B cell (primary cell): ENCODE data around the gene LRRC26. TPM values are rescaled to one million over a fixed set of nuclear protein-coding genes. Genes with fewer than 3 reads are reported as not detected.
A peak's percentile ranks its signal among the peaks of the same experiment; 100 is the strongest.

Experiments used
- ATAC-seq: fragments of 200-7000 bp; cut with Tn5 transposase; one replicate; pipeline ENCODE4 v1.10.0; 2021; ENCODE audit warnings: low read depth, mild to moderate bottlenecking, moderate number of reproducible peaks, moderate library complexity
- CTCF ChIA-PET: fragments of 350-600 bp; sonication (Branson Sonifier 250); formaldehyde crosslinking; loops from one replicate; lab custom pipeline; 2021; ENCODE audit warnings: antibody characterized with exemption, inconsistent platforms; lab: Charles Lee
- POLR2A ChIA-PET: fragments of 350-600 bp; sonication (Branson Sonifier 250); formaldehyde crosslinking; loops from one replicate; lab custom pipeline; 2021; ENCODE audit warnings: antibody characterized with exemption; lab: Charles Lee
- DNase-seq: peaks from one replicate; pipeline ENCODE4 v3.0.0; 2013
- H2AFZ ChIP-seq: 2 replicates; pipeline ENCODE4 v1.6.1; 2012; ENCODE audit warnings: mild to moderate bottlenecking, low read depth, low read length; ENCODE audit not compliant: insufficient read depth, poor library complexity, severe bottlenecking
- H3K27ac ChIP-seq, 2 donors: 1 replicate in 1 of 2; 2 replicates in 1 of 2; pipeline ENCODE4 v1.5.1; 2012 to 2013; ENCODE audit warnings: low read length in 2 of 2, mild to moderate bottlenecking in 2 of 2, moderate library complexity in 1 of 2
- H3K27me3 ChIP-seq, 4 experiments: fragments of 200-600 bp in 1 of 4; sonication (generic) in 1 of 4; replicated peaks in 1 of 4; 1 replicate in 2 of 4; 2 replicates in 2 of 4; pipeline versions ENCODE4 v1.6.1 to v1.7.0; 2013 to 2016; ENCODE audit warnings: low read length in 3 of 4, mild to moderate bottlenecking in 2 of 4, mixed read lengths in 1 of 4, moderate library complexity in 1 of 4; ENCODE audit not compliant: insufficient read depth in 4 of 4, control insufficient read depth in 3 of 4; ENCODE audit errors: control extremely low read depth in 1 of 4
- H3K36me3 ChIP-seq, 2 experiments: replicated peaks in 1 of 2; 1 replicate in 1 of 2; 2 replicates in 1 of 2; pipeline versions ENCODE4 v1.6.1 to v1.7.1; 2013; ENCODE audit warnings: low read length in 1 of 2; ENCODE audit not compliant: insufficient read depth in 2 of 2, control insufficient read depth in 1 of 2; ENCODE audit errors: control extremely low read depth in 1 of 2, extremely low read depth in 1 of 2
- H3K4me1 ChIP-seq, 2 donors: fragments of 200-600 bp in 1 of 2; sonication (generic) in 1 of 2; 1 replicate in 1 of 2; 2 replicates in 1 of 2; pipeline versions ENCODE4 v1.5.1 to v1.6.1; 2013 to 2017; ENCODE audit warnings: low read length in 2 of 2; ENCODE audit not compliant: control insufficient read depth in 2 of 2, insufficient read depth in 2 of 2
- H3K4me2 ChIP-seq: replicated peaks from 2 replicates; pipeline ENCODE3; 2012; ENCODE audit warnings: mild to moderate bottlenecking, low read depth, low read length; ENCODE audit not compliant: poor library complexity, severe bottlenecking
- H3K4me3 ChIP-seq, 5 experiments: fragments of 200-600 bp in 1 of 5; sonication (generic) in 1 of 5; 1 replicate in 3 of 5; 2 replicates in 2 of 5; pipeline versions ENCODE4 v1.5.1 to v1.7.0; 2011 to 2016; ENCODE audit warnings: low read length in 4 of 5, mild to moderate bottlenecking in 4 of 5, low read depth in 2 of 5, control low read depth in 1 of 5, moderate library complexity in 1 of 5; ENCODE audit not compliant: insufficient read depth in 1 of 5; ENCODE audit errors: control extremely low read depth in 1 of 5, extremely low read depth in 1 of 5
- H3K79me2 ChIP-seq: fragments of 200-600 bp; sonication (generic); one replicate; pipeline ENCODE4 v1.6.0; 2016; ENCODE audit warnings: low read length; ENCODE audit not compliant: control insufficient read depth, insufficient read depth
- H3K9ac ChIP-seq: fragments of 200-600 bp; sonication (generic); 2 replicates; pipeline ENCODE4 v1.6.1; 2017; ENCODE audit warnings: mild to moderate bottlenecking, low read length, moderate library complexity
- H3K9me3 ChIP-seq, 3 donors: one replicate each; pipeline versions ENCODE4 v1.6.1 to v1.7.1; 2013; ENCODE audit warnings: low read length in 2 of 3; ENCODE audit not compliant: control insufficient read depth in 2 of 3, insufficient read depth in 1 of 3; ENCODE audit errors: control extremely low read depth in 1 of 3
- H4K20me1 ChIP-seq: 2 replicates; pipeline ENCODE4 v1.6.0; 2012; ENCODE audit warnings: mild to moderate bottlenecking, low read length; ENCODE audit not compliant: insufficient read depth, control insufficient read depth, poor library complexity, severe bottlenecking
- H3K27ac Mint-ChIP-seq: one replicate; pipeline ENCODE4 v1.8.0; 2021; ENCODE audit warnings: mixed read lengths
- H3K27me3 Mint-ChIP-seq: one replicate; pipeline ENCODE4 v1.8.0; 2021; ENCODE audit warnings: mixed read lengths
- H3K4me1 Mint-ChIP-seq: one replicate; pipeline ENCODE4 v1.8.0; 2021; ENCODE audit warnings: mixed read lengths
- H3K4me3 Mint-ChIP-seq: one replicate; pipeline ENCODE4 v1.8.0; 2021; ENCODE audit warnings: mixed read lengths
- H3K9me3 Mint-ChIP-seq: one replicate; pipeline ENCODE4 v1.8.0; 2022; ENCODE audit warnings: mixed read lengths; ENCODE audit not compliant: insufficient read depth
- CTCF ChIP-seq: fragments of 200-600 bp; IDR thresholded peaks from one replicate; pipeline ENCODE4 v1.8.0; 2022; ENCODE audit warnings: antibody characterized with exemption, mild to moderate bottlenecking
- EZH2 ChIP-seq: IDR thresholded peaks from 2 replicates; pipeline ENCODE4 v1.6.1; 2012; ENCODE audit warnings: borderline replicate concordance, low read depth, mild to moderate bottlenecking, moderate library complexity, low read length; ENCODE audit not compliant: insufficient read depth, poor library complexity, severe bottlenecking
- WGBS: methylation state at CpG from one replicate; pipeline ENCODE4 v1.1.5; 2013; ENCODE audit warnings: missing lambda C conversion rate; ENCODE audit not compliant: insufficient coverage; 5-methylcytosine and 5-hydroxymethylcytosine counted together
- intact Hi-C: fragments of 100-400 bp; cut with micrococcal nuclease; formaldehyde crosslinking; loops from one replicate; pipeline ENCODE4 v1.10.0; 2022
- polyA plus RNA-seq: library from polyadenylated mRNA; depleted of rRNA; stranded (reverse); fragments of >200 nt; gene quantifications from 2 replicates; pipeline ENCODE4 v1.2.3, GENCODE V29; 2012
- total RNA-seq, 2 donors: library from RNA; stranded (reverse); fragments of 120-200 nt in 1 of 2; gene quantifications; 1 replicate in 1 of 2; 2 replicates in 1 of 2; pipeline versions ENCODE4 v1.2.3 to v1.2.4, GENCODE V29; 2013 to 2022

The LRRC26 gene
- total and polyA plus RNA-seq, 2 donors (not counting 1 experiment from before 2014, with no cell fraction given), result not detected

GRCh38 chr9:137175345-137175961, 5.6 kb upstream of the LRRC26 start:
- H3K9ac ChIP-seq, result no peak overlapping the region
- H3K79me2 ChIP-seq, result no peaks in the 10 kb centered on the region
- no peak overlapping the region for H3K27ac ChIP-seq
- H3K27me3 Mint-ChIP-seq, result no peaks in the 10 kb centered on the region
- peaks cover 7 to 9% of the 10 kb centered on the region in 2 donors for H3K4me1 ChIP-seq
- no peak overlapping the region for H3K27ac Mint-ChIP-seq
- 66% methylated on average over 28 of the region's 33 CpGs for WGBS
- ATAC-seq, result no peak
- peaks cover 0 to 23% of the 10 kb centered on the region in 2 experiments for H3K36me3 ChIP-seq
- H3K4me2 ChIP-seq, result peak overlapping the region; percentile 32
- H3K4me3 ChIP-seq, result no peak overlapping the region
- TF ChIP-seq EZH2, result no peak
- TF ChIP-seq CTCF, result no peak
- no peak overlapping the region for H3K4me3 Mint-ChIP-seq
- no peak for DNase-seq
- H3K27me3 ChIP-seq, result peaks cover 0 to 29% (median 11%) of the 10 kb centered on the region in 4 experiments
- no peak overlapping the region for H2AFZ ChIP-seq
- POLR2A ChIA-PET, result no interaction called here
- CTCF ChIA-PET, result interaction anchor here (2.1 kb wide), 1 partner anchor 57 kb away, joined by 5 read pairs; no protein-coding TSS in a partner anchor
- no peaks in the 10 kb centered on the region for H3K9me3 Mint-ChIP-seq
- intact Hi-C loops, result no loop called here
- peaks cover 0 to 6% (median 0%) of the 10 kb centered on the region in 3 donors for H3K9me3 ChIP-seq
- peaks cover 6% of the 10 kb centered on the region for H3K4me1 Mint-ChIP-seq
- H4K20me1 ChIP-seq, result peaks cover 13% of the 10 kb centered on the region

GRCh38 chr9:137174722-137175293, 5.0 kb upstream of the LRRC26 start:
- Mint-ChIP-seq H3K4me1 (peaks cover 6% of the 10 kb centered on the region), H3K27me3 (no peaks in the 10 kb centered on the region), H3K4me3 (no peak overlapping the region), H3K9me3 (no peaks in the 10 kb centered on the region), H3K27ac (no peak overlapping the region)
- POLR2A ChIA-PET, result no interaction called here
- Histone ChIP-seq H3K27ac (no peak overlapping the region), H3K27me3 (peaks cover 0 to 35% (median 16%) of the 10 kb centered on the region in 4 experiments), H3K9ac (no peak overlapping the region), H3K4me2 (peak overlapping the region; percentile 32), H3K79me2 (no peaks in the 10 kb centered on the region), H2AFZ (no peak overlapping the region), H3K9me3 (peaks cover 0 to 10% (median 0%) of the 10 kb centered on the region in 3 donors), H3K4me3 (no peak overlapping the region), H3K4me1 (peaks cover 7 to 15% of the 10 kb centered on the region in 2 donors), H4K20me1 (peaks cover 6% of the 10 kb centered on the region), H3K36me3 (peaks cover 0 to 17% of the 10 kb centered on the region in 2 experiments)
- no peak for TF ChIP-seq CTCF
- no peak for TF ChIP-seq EZH2
- 38% methylated on average over 34 of the region's 34 CpGs for WGBS
- CTCF ChIA-PET, result interaction anchor here (2.1 kb wide), 1 partner anchor 56 kb away, joined by 5 read pairs; no protein-coding TSS in a partner anchor
- DNase-seq, result no peak
- intact Hi-C loops, result no loop called here
- ATAC-seq, result no peak
